Prostate gland (tissue), 2 donors: Measurements from ENCODE around the gene GON4L. TPM values are rescaled to one million over a fixed set of nuclear protein-coding genes. Genes with fewer than 3 reads are reported as not detected.
"Not testable (repeated sequence)": the region's sequence is repeated elsewhere in the genome, so short reads cannot be mapped to it uniquely, and the experiment has no call there.

Experiments used
- DNase-seq: peaks from one replicate; pipeline ENCODE4 v3.0.0-alpha.2; 2019; ENCODE audit warnings: low spot score
- H3K27ac ChIP-seq, 2 donors: fragments of 200-600 bp; sonication (generic); 2 replicates each; pipeline ENCODE4 v1.5.1; 2017 to 2019
- H3K27me3 ChIP-seq: fragments of 200-600 bp; sonication (generic); replicated peaks from 2 replicates; pipeline ENCODE4 v1.5.1; 2019; ENCODE audit not compliant: insufficient read depth
- H3K36me3 ChIP-seq, 2 donors: fragments of 200-600 bp; sonication (generic); 1 replicate in 1 of 2; 2 replicates in 1 of 2; pipeline versions ENCODE4 v1.5.1 to v1.8.1; 2017 to 2019
- H3K4me1 ChIP-seq: fragments of 200-600 bp; sonication (generic); replicated peaks from 2 replicates; pipeline ENCODE4 v1.5.1; 2019
- H3K4me3 ChIP-seq, 2 donors: fragments of 200-600 bp; sonication (generic); 2 replicates each; pipeline ENCODE4 v1.5.1; 2017 to 2019
- H3K9me3 ChIP-seq: fragments of 200-600 bp; sonication (generic); 2 replicates; pipeline ENCODE4 v1.5.1; 2017
- POLR2A ChIP-seq: fragments of 450-650 bp; IDR thresholded peaks from one replicate; pipeline ENCODE4 v1.6.1; 2016; ENCODE audit warnings: antibody characterized with exemption, mild to moderate bottlenecking
- POLR2AphosphoS5 ChIP-seq: sonication (generic); formaldehyde crosslinking; IDR thresholded peaks from one replicate; pipeline ENCODE4 v1.6.1; 2017; ENCODE audit warnings: antibody characterized with exemption
- whole genome bisulfite sequencing: methylation state at CpG from one replicate; pipeline ENCODE4 v1.1.5; 2018; 5-methylcytosine and 5-hydroxymethylcytosine counted together
- intact Hi-C: fragments of 100-400 bp; cut with DNase I; formaldehyde crosslinking; loops from one replicate; pipeline ENCODE4 v1.14.2; 2022
- total RNA-seq, 2 donors: library from RNA; depleted of rRNA; stranded (reverse); fragments of >200 nt; gene quantifications; one replicate each; pipeline ENCODE4 v1.1.0, GENCODE V29; 2016
- TF ChIP-seq, protein P1 (sequence below), 4 experiments: fragments of 200-600 bp in 2 of 4; fragments of 450-650 bp in 2 of 4; sonication (generic) in 2 of 4; IDR thresholded peaks; 1 replicate in 3 of 4; 2 replicates in 1 of 4; pipeline ENCODE4 v1.5.1; 2016 to 2019; ENCODE audit warnings: antibody characterized with exemption in 4 of 4, mild to moderate bottlenecking in 2 of 4, moderate library complexity in 2 of 4

The GON4L gene
- total RNA-seq, 2 donors from 2014 or later: 24.9 to 57.4 TPM

DNA sequence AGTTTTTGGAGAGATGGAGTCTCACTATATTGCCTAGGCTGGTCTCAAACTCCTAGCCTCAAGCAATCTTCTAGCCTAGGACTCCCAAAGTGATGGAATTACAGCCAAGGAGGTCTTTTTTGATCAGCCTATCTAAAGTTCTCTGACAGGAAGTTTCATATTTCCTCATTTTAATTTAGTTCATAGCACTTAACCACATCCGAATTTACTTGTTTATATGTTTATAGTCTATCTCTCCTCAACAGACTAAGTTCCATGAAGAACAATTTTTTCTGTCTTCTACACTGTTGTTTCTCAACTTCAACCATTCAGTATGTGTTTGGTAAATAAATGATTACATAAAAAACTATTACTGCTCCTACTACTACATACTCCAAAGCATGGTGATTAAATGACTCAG, 47.9 kb downstream of the GON4L start:
- 78% methylated on average over 1 of the region's 1 CpG for WGBS
- DNase-seq: no peak
- no peak overlapping the region for H3K4me3 ChIP-seq
- H3K27ac ChIP-seq: no peak overlapping the region
- intact Hi-C loops: no loop called here
- TF ChIP-seq, protein P1, sequence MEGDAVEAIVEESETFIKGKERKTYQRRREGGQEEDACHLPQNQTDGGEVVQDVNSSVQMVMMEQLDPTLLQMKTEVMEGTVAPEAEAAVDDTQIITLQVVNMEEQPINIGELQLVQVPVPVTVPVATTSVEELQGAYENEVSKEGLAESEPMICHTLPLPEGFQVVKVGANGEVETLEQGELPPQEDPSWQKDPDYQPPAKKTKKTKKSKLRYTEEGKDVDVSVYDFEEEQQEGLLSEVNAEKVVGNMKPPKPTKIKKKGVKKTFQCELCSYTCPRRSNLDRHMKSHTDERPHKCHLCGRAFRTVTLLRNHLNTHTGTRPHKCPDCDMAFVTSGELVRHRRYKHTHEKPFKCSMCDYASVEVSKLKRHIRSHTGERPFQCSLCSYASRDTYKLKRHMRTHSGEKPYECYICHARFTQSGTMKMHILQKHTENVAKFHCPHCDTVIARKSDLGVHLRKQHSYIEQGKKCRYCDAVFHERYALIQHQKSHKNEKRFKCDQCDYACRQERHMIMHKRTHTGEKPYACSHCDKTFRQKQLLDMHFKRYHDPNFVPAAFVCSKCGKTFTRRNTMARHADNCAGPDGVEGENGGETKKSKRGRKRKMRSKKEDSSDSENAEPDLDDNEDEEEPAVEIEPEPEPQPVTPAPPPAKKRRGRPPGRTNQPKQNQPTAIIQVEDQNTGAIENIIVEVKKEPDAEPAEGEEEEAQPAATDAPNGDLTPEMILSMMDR (IDR thresholded peaks at IDR 0.05): no peak
- TF ChIP-seq POLR2A (no peak), POLR2AphosphoS5 (no peak)
- peaks cover 4 to 5% of the 10 kb centered on the region in 2 donors for H3K36me3 ChIP-seq
- H3K9me3 ChIP-seq: no peaks in the 10 kb centered on the region
- H3K4me1 ChIP-seq: no peaks in the 10 kb centered on the region
- no peaks in the 10 kb centered on the region for H3K27me3 ChIP-seq

DNA sequence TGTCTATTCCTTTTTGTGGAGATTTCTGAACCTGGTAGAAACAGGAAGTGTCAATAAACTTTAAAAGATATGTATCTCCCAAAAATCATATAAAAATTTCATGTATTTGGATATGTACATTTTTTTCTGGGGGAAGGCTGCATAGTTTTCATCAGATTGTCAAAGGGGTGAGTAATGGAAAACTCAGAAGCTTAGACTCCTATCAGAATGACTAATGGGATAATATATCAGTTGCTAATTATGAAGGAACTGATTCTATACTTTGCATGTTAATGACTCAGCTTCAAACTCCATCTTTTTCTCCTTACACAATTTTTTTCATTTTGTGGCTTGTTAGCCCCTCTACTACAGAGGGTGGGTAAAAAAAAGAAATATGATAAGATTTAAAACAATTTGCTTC, 55.9 kb downstream of the GON4L start:
- DNase-seq: no peak
- H3K36me3 ChIP-seq: peaks cover 0 to 8% of the 10 kb centered on the region in 2 donors
- TF ChIP-seq, protein P1 (IDR thresholded peaks at IDR 0.05): no peak
- TF ChIP-seq POLR2A (no peak), POLR2AphosphoS5 (no peak)

GRCh38 chr1:155795618-155796017, 61.4 kb downstream of the GON4L start:
- H3K4me3 ChIP-seq, H3K27ac ChIP-seq, H3K36me3 ChIP-seq, H3K4me1 ChIP-seq, DNase-seq, H3K9me3 ChIP-seq, H3K27me3 ChIP-seq, intact Hi-C loops: not testable (repeated sequence)
- 95% methylated on average over 4 of the region's 4 CpGs for WGBS

More for the DNA sequence above, 55.9 kb downstream of the GON4L start:
- H3K27ac ChIP-seq: no peak overlapping the region
- no peak overlapping the region for H3K4me3 ChIP-seq
- no peaks in the 10 kb centered on the region for H3K9me3 ChIP-seq
- H3K4me1 ChIP-seq: no peaks in the 10 kb centered on the region
- no peaks in the 10 kb centered on the region for H3K27me3 ChIP-seq
- intact Hi-C loops: no loop called here

DNA sequence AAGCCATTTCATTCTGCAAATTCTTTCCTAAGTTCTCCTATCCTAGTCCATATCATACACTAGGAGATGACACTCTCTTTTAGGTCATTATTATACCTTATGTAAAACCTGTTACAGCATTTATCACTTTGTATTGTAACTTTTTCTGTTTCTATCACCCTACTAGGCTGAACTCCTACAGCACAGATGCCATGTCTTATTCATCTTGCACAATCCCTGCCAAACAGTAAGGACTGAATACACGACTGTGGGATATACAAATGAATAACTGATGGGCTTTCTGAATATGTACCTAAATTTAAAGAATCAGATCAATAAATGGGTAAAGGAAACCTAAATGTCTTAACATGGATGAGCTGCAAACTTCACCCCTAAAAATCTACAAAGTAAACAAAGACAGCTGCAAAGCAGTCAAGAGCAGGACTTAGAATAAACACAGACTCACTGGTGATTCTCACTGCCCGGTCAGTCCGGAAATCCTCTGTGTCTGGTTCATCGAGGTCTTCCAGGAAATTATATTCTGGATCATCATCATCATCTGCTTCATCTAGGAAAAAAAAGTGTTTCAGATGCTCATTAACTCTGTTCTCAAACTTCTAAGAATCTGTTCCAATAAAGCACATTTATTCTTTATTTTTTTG, 62.3 kb downstream of the GON4L start:
- no peak overlapping the region for H3K4me3 ChIP-seq
- H3K9me3 ChIP-seq: no peaks in the 10 kb centered on the region
- no peaks in the 10 kb centered on the region for H3K36me3 ChIP-seq
- TF ChIP-seq POLR2AphosphoS5: no peak
- TF ChIP-seq, protein P1 (IDR thresholded peaks at IDR 0.05): no peak
- TF ChIP-seq POLR2A: no peak
- intact Hi-C loops: no loop called here
- no peak for DNase-seq
- no peaks in the 10 kb centered on the region for H3K4me1 ChIP-seq
- H3K27ac ChIP-seq: no peak overlapping the region
- WGBS: 54% methylated on average over 4 of the region's 4 CpGs
- no peaks in the 10 kb centered on the region for H3K27me3 ChIP-seq

DNA sequence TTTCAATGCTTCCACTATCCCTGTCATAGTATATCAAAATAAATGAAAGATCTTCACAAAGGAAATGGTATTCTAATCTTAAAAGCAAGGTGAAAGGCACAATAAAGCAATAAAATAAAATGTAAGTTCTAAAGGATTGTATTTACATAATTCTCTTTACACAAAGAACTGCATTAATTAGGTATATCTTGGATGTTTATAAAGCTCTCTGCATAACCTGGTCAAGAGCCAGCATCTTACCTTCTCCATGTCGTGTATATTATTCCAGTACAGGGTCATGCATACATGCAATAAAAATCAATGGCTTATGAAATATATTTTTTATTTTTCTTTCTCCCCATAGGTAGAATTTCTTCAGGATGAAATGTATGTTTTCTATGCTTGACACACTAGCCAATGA, 63.8 kb downstream of the GON4L start:
- Histone ChIP-seq H3K4me1 (no peaks in the 10 kb centered on the region), H3K27me3 (no peaks in the 10 kb centered on the region), H3K36me3 (no peaks in the 10 kb centered on the region), H3K4me3 (no peak overlapping the region), H3K27ac (no peak overlapping the region), H3K9me3 (no peaks in the 10 kb centered on the region)
- WGBS: 60% methylated on average over 1 of the region's 1 CpG
- TF ChIP-seq, protein P1 (IDR thresholded peaks at IDR 0.05): no peak
- no peak for TF ChIP-seq POLR2AphosphoS5
- no peak for TF ChIP-seq POLR2A
- DNase-seq: no peak
- intact Hi-C loops: no loop called here
